Measurements from ENCODE around the gene TMEM183A.

- TF ChIP-seq, protein P1, sequence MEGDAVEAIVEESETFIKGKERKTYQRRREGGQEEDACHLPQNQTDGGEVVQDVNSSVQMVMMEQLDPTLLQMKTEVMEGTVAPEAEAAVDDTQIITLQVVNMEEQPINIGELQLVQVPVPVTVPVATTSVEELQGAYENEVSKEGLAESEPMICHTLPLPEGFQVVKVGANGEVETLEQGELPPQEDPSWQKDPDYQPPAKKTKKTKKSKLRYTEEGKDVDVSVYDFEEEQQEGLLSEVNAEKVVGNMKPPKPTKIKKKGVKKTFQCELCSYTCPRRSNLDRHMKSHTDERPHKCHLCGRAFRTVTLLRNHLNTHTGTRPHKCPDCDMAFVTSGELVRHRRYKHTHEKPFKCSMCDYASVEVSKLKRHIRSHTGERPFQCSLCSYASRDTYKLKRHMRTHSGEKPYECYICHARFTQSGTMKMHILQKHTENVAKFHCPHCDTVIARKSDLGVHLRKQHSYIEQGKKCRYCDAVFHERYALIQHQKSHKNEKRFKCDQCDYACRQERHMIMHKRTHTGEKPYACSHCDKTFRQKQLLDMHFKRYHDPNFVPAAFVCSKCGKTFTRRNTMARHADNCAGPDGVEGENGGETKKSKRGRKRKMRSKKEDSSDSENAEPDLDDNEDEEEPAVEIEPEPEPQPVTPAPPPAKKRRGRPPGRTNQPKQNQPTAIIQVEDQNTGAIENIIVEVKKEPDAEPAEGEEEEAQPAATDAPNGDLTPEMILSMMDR (IDR thresholded peaks at IDR 0.05), result no peak
- TF ChIP-seq POLR2A (IDR thresholded peaks at IDR 0.05) (no peak), EP300 (IDR thresholded peaks at IDR 0.05) (no peak), POLR2AphosphoS5 (IDR thresholded peaks at IDR 0.05) (no peak)
Observed at GRCh38 chr1:203048086-203048485, 40.9 kb downstream of the TMEM183A start.

Measured in sigmoid colon (tissue), 4 donors.